IMR-90 (cell line): ENCODE measurements around the gene DLL1. TPM values are rescaled to one million over a fixed set of nuclear protein-coding genes. Genes with fewer than 3 reads are reported as not detected.

Experiments used
- ATAC-seq: fragments of 200-7000 bp; cut with Tn5 transposase; 2 replicates; pipeline ENCODE4 v1.9.1; 2020; ENCODE audit warnings: low read depth, mild to moderate bottlenecking, moderate library complexity
- BruUV-seq: library from RNA; stranded (reverse); fragments of 400-500 nt; replicated peaks from 2 replicates; lab custom pipeline; 2021; lab: Mats Ljungman, UMichigan
- CTCF ChIA-PET: fragments of 300-600 bp; formaldehyde crosslinking; extraction: SDS; loops from one replicate; lab custom pipeline; 2021; ENCODE audit warnings: antibody characterized with exemption; lab: Yijun Ruan, JAX
- POLR2A ChIA-PET: fragments of 300-600 bp; sonication (Branson Sonifier 250); formaldehyde crosslinking; loops from one replicate; lab custom pipeline; 2022; ENCODE audit warnings: antibody characterized with exemption; ENCODE audit not compliant: unreplicated experiment; lab: Charles Lee
- DNase-seq: peaks from one replicate; pipeline ENCODE4 v3.0.0; 2013
- H2AFZ ChIP-seq: replicated peaks from 2 replicates; pipeline ENCODE3; 2013; ENCODE audit warnings: low read length, mild to moderate bottlenecking; ENCODE audit not compliant: poor library complexity
- H2AK5ac ChIP-seq: 2 replicates; pipeline ENCODE4 v1.6.1; 2013; ENCODE audit warnings: low read depth, low read length, inconsistent platforms
- H2AK9ac ChIP-seq: replicated peaks from 2 replicates; pipeline ENCODE3; 2013; ENCODE audit warnings: mild to moderate bottlenecking, low read depth, low read length, moderate library complexity; ENCODE audit not compliant: poor library complexity
- H2BK120ac ChIP-seq: 2 replicates; pipeline ENCODE4 v1.6.1; 2013; ENCODE audit warnings: low read depth, low read length, inconsistent platforms
- H2BK15ac ChIP-seq: 3 replicates; pipeline ENCODE4 v1.6.1; 2013; ENCODE audit warnings: low read depth, low read length, inconsistent platforms
- H2BK20ac ChIP-seq: 2 replicates; pipeline ENCODE4 v1.6.1; 2013; ENCODE audit warnings: low read depth, mild to moderate bottlenecking, inconsistent platforms, low read length, moderate library complexity
- H2BK5ac ChIP-seq: 2 replicates; pipeline ENCODE4 v1.6.1; 2013; ENCODE audit warnings: mild to moderate bottlenecking, low read depth, low read length, inconsistent platforms; ENCODE audit not compliant: poor library complexity, severe bottlenecking
- H3K14ac ChIP-seq: replicated peaks from 2 replicates; pipeline ENCODE4 v1.6.1; 2013; ENCODE audit warnings: low read depth, low read length, inconsistent platforms
- H3K18ac ChIP-seq: 2 replicates; pipeline ENCODE4 v1.6.1; 2013; ENCODE audit warnings: low read depth, low read length, control low read depth
- H3K23ac ChIP-seq: 2 replicates; pipeline ENCODE4 v1.6.1; 2013; ENCODE audit warnings: low read depth, low read length, inconsistent platforms
- H3K27ac ChIP-seq: 2 replicates; pipeline ENCODE4 v1.5.1; 2013; ENCODE audit warnings: mild to moderate bottlenecking, control low read depth, low read length; ENCODE audit not compliant: insufficient read depth
- H3K27me3 ChIP-seq: 2 replicates; pipeline ENCODE4 v1.6.1; 2013; ENCODE audit warnings: low read length; ENCODE audit not compliant: control insufficient read depth, insufficient read depth
- H3K36me3 ChIP-seq: 2 replicates; pipeline ENCODE4 v1.6.1; 2013; ENCODE audit warnings: low read length, mixed read lengths; ENCODE audit not compliant: control insufficient read depth, insufficient read depth
- H3K4ac ChIP-seq: 2 replicates; pipeline ENCODE4 v1.6.1; 2013; ENCODE audit warnings: low read depth, low read length, inconsistent platforms
- H3K4me1 ChIP-seq: 2 replicates; pipeline ENCODE4 v1.6.1; 2013; ENCODE audit warnings: low read length, mixed read lengths; ENCODE audit not compliant: control insufficient read depth, insufficient read depth
- H3K4me2 ChIP-seq: 2 replicates; pipeline ENCODE4 v1.6.1; 2013; ENCODE audit warnings: low read depth, mild to moderate bottlenecking, control low read depth, low read length, moderate library complexity
- H3K4me3 ChIP-seq: 2 replicates; pipeline ENCODE4 v1.5.1; 2013; ENCODE audit warnings: low read depth, mild to moderate bottlenecking, control low read depth, low read length, moderate library complexity; ENCODE audit not compliant: insufficient read depth
- H3K56ac ChIP-seq: 2 replicates; pipeline ENCODE4 v1.6.1; 2013; ENCODE audit warnings: low read length, inconsistent platforms; ENCODE audit not compliant: insufficient read depth; ENCODE audit errors: extremely low read depth
- H3K79me1 ChIP-seq, 2 experiments: 2 replicates each; pipeline ENCODE4 v1.6.1; 2013; ENCODE audit warnings: low read length in 2 of 2, inconsistent platforms in 1 of 2, low read depth in 1 of 2
- H3K9ac ChIP-seq: 2 replicates; pipeline ENCODE4 v1.6.1; 2013; ENCODE audit warnings: low read depth, low read length, control low read depth
- H3K9me1 ChIP-seq: 2 replicates; pipeline ENCODE4 v1.6.1; 2013; ENCODE audit warnings: low read length, inconsistent platforms; ENCODE audit not compliant: insufficient read depth
- H3K9me3 ChIP-seq: 2 replicates; pipeline ENCODE4 v1.6.1; 2013; ENCODE audit warnings: low read length; ENCODE audit not compliant: control insufficient read depth, insufficient read depth
- H4K20me1 ChIP-seq: 2 replicates; pipeline ENCODE4 v1.6.1; 2013; ENCODE audit warnings: low read length, inconsistent platforms; ENCODE audit not compliant: insufficient read depth
- H4K5ac ChIP-seq: 2 replicates; pipeline ENCODE4 v1.6.1; 2013; ENCODE audit warnings: mild to moderate bottlenecking, low read depth, low read length, control low read depth
- H4K8ac ChIP-seq, 2 experiments: 2 replicates each; pipeline ENCODE4 v1.6.1; 2013; ENCODE audit warnings: low read depth in 2 of 2, low read length in 2 of 2, control low read depth in 1 of 2, inconsistent platforms in 1 of 2
- H4K91ac ChIP-seq: 2 replicates; pipeline ENCODE4 v1.6.1; 2013; ENCODE audit warnings: low read depth, low read length, inconsistent platforms; ENCODE audit not compliant: insufficient read depth
- BHLHE40 ChIP-seq: fragments of 150-350 bp; IDR thresholded peaks from 2 replicates; pipeline ENCODE4 v1.6.1; 2016; ENCODE audit warnings: mild to moderate bottlenecking, low read depth, low read length
- CEBPB ChIP-seq: IDR thresholded peaks from 2 replicates; pipeline ENCODE4 v1.6.1; 2012; ENCODE audit warnings: low read depth, low read length, improper control_type of control experiment
- CHD1 ChIP-seq: IDR thresholded peaks from 2 replicates; pipeline ENCODE4 v1.6.1; 2012; ENCODE audit warnings: low read depth, low read length, improper control_type of control experiment
- CTCF ChIP-seq: conservative IDR thresholded peaks from 2 replicates; pipeline ENCODE4 v1.5.1; 2012; ENCODE audit warnings: mild to moderate bottlenecking, low read depth, low read length, improper control_type of control experiment
- ELK1 ChIP-seq: fragments of 150-350 bp; IDR thresholded peaks from 2 replicates; pipeline ENCODE4 v1.6.1; 2016; ENCODE audit warnings: low read depth, mild to moderate bottlenecking, low read length, moderate library complexity, borderline replicate concordance
- FOS ChIP-seq: fragments of 150-350 bp; IDR thresholded peaks from 2 replicates; pipeline ENCODE4 v1.6.1; 2016; ENCODE audit warnings: low read depth, low read length
- MAFK ChIP-seq: IDR thresholded peaks from 2 replicates; pipeline ENCODE4 v1.6.1; 2012; ENCODE audit warnings: low read depth, low read length, improper control_type of control experiment
- MAZ ChIP-seq: IDR thresholded peaks from 2 replicates; pipeline ENCODE4 v1.6.1; 2012; ENCODE audit warnings: low read depth, mild to moderate bottlenecking, low read length, improper control_type of control experiment, moderate library complexity, borderline replicate concordance
- MXI1 ChIP-seq: IDR thresholded peaks from 2 replicates; pipeline ENCODE4 v1.6.1; 2012; ENCODE audit warnings: low read depth, mild to moderate bottlenecking, low read length, moderate library complexity, borderline replicate concordance
- NFE2L2 ChIP-seq: fragments of 150-350 bp; IDR thresholded peaks from 2 replicates; pipeline ENCODE4 v1.6.1; 2016; ENCODE audit warnings: low read depth, mild to moderate bottlenecking, low read length
- POLR2A ChIP-seq: IDR thresholded peaks from 2 replicates; pipeline ENCODE4 v1.6.1; 2012; ENCODE audit warnings: mild to moderate bottlenecking, low read depth, low read length
- RAD21 ChIP-seq: IDR thresholded peaks from 2 replicates; pipeline ENCODE4 v1.6.1; 2012; ENCODE audit warnings: low read length, improper control_type of control experiment
- RCOR1 ChIP-seq: IDR thresholded peaks from 2 replicates; pipeline ENCODE4 v1.6.1; 2012; ENCODE audit warnings: mild to moderate bottlenecking, low read length, improper control_type of control experiment; ENCODE audit not compliant: insufficient replicate concordance
- RFX5 ChIP-seq: IDR thresholded peaks from 2 replicates; pipeline ENCODE4 v1.8.0; 2012; ENCODE audit warnings: low read depth, mild to moderate bottlenecking, low read length, moderate library complexity
- SMC3 ChIP-seq: fragments of 150-350 bp; IDR thresholded peaks from 2 replicates; pipeline ENCODE4 v1.6.1; 2016; ENCODE audit warnings: low read depth, mild to moderate bottlenecking, antibody characterized with exemption, low read length, moderate library complexity
- USF2 ChIP-seq: fragments of 150-350 bp; IDR thresholded peaks from 2 replicates; pipeline ENCODE4 v1.6.1; 2017; ENCODE audit warnings: mild to moderate bottlenecking, antibody characterized with exemption, low read length, low read depth
- WGBS, 2 experiments: methylation state at CpG; one replicate each; pipeline versions ENCODE4 v1.1.5 to v1.1.7; 2013; ENCODE audit warnings: missing lambda C conversion rate in 2 of 2; ENCODE audit not compliant: insufficient read length in 1 of 2; ENCODE audit errors: extremely low coverage in 2 of 2; 5-methylcytosine and 5-hydroxymethylcytosine counted together
- dilution Hi-C: fragments of 300-500 bp; cut with HindIII; formaldehyde crosslinking; loops from one replicate; pipeline ENCODE4 v1.14.3; 2018; ENCODE audit warnings: low sequenced_read_pairs; ENCODE audit not compliant: unreplicated experiment
- in situ Hi-C: fragments of 300-500 bp; cut with MboI; formaldehyde crosslinking; loops from 3 replicates; pipeline ENCODE4 v1.14.3; 2019; ENCODE audit warnings: low sequenced_read_pairs, inconsistent platforms, mixed read lengths
- intact Hi-C: fragments of 100-400 bp; cut with micrococcal nuclease; formaldehyde crosslinking; loops from 2 replicates; pipeline ENCODE4 v1.10.0; 2022
- polyA plus RNA-seq, 3 experiments: library from polyadenylated mRNA; depleted of rRNA; stranded (reverse); fragments of >200 nt; gene quantifications; 2 replicates each; pipeline ENCODE4 v1.2.3, GENCODE V29; 2012; ENCODE audit warnings: low replicate concordance in 1 of 3
- total RNA-seq: library from RNA; depleted of rRNA; stranded (reverse); fragments of >200 nt; gene quantifications from 2 replicates; pipeline ENCODE4 v1.2.3, GENCODE V29; 2012

DLL1 gene
- total and polyA plus RNA-seq, 2 of the 4 experiments (the other 2 are of a cell fraction): under 0.01 to 0.31 TPM

GRCh38 chr6:170279426-170279825, 11.5 kb downstream of the DLL1 start:
- no peak overlapping the region for H3K4me3 ChIP-seq
- no peak overlapping the region for H4K5ac ChIP-seq
- no peaks in the 10 kb centered on the region for H3K79me1 ChIP-seq
- ATAC-seq: no peak
- no peaks in the 10 kb centered on the region for H3K9me3 ChIP-seq
- H2AK9ac ChIP-seq: no peak overlapping the region
- H2AFZ ChIP-seq: no peak overlapping the region
- no peak overlapping the region for H3K4me2 ChIP-seq
- no peak overlapping the region for H3K4ac ChIP-seq
- no peaks in the 10 kb centered on the region for H3K9me1 ChIP-seq
- no peak for DNase-seq
- no peak for TF ChIP-seq RCOR1
- TF ChIP-seq BHLHE40: no peak
- no peak for TF ChIP-seq MAZ
- TF ChIP-seq NFE2L2: no peak
- TF ChIP-seq RFX5: no peak
- TF ChIP-seq MXI1: no peak
- TF ChIP-seq MAFK: no peak
- no peak for TF ChIP-seq CTCF
- no peak for TF ChIP-seq CEBPB
- TF ChIP-seq CHD1: no peak
- no peak for TF ChIP-seq FOS
- TF ChIP-seq ELK1: no peak
- TF ChIP-seq POLR2A: no peak
- TF ChIP-seq RAD21: no peak
- no peak for TF ChIP-seq USF2
- no peak for TF ChIP-seq SMC3
- no peaks in the 10 kb centered on the region for H3K36me3 ChIP-seq
- 94% methylated on average over 5 of the region's 8 CpGs; no CpG with 5 or more reads in 1 of the 2 experiments for WGBS, 2 experiments
- H2AK5ac ChIP-seq: no peak overlapping the region
- H2BK120ac ChIP-seq: no peak overlapping the region
- H2BK20ac ChIP-seq: no peak overlapping the region
- H3K18ac ChIP-seq: no peak overlapping the region
- no peak overlapping the region for H3K23ac ChIP-seq
- H3K56ac ChIP-seq: no peak overlapping the region
- H2BK5ac ChIP-seq: no peak overlapping the region
- in situ Hi-C loops: no loop called here
- CTCF ChIA-PET: no interaction called here
- H4K91ac ChIP-seq: no peak overlapping the region
- intact Hi-C loops: no loop called here
- H4K8ac ChIP-seq: no peak overlapping the region
- H3K9ac ChIP-seq: no peak overlapping the region
- no peak overlapping the region for H3K14ac ChIP-seq
- peaks cover 6% of the 10 kb centered on the region for H3K27me3 ChIP-seq
- H4K20me1 ChIP-seq: no peaks in the 10 kb centered on the region
- POLR2A ChIA-PET: no interaction called here
- no TSS peak for BruUV-seq
- no peak overlapping the region for H2BK15ac ChIP-seq
- dilution Hi-C loops: no loop called here
- no peak overlapping the region for H3K27ac ChIP-seq
- peaks cover 3% of the 10 kb centered on the region; the same call in 1 of the 2 replicates for H3K4me1 ChIP-seq
